ENCODE results near the gene SCAPER. TPM values are rescaled to one million over a fixed set of nuclear protein-coding genes. Genes with fewer than 3 reads are reported as not detected.

SCAPER gene
- total RNA-seq, 4 donors from 2014 or later = 29.9 to 86.6 (median 45.6) TPM

GRCh38 chr15:76353023-76353577, 552.0 kb downstream of the SCAPER start:
- Histone ChIP-seq H3K36me3 (no peaks in the 10 kb centered on the region), H3K27ac (no peak overlapping the region), H3K27me3 (no peaks in the 10 kb centered on the region), H3K9me3 (no peaks in the 10 kb centered on the region), H3K4me3 (no peak overlapping the region), H3K4me1 (no peaks in the 10 kb centered on the region)
- TF ChIP-seq POLR2A (IDR thresholded peaks at IDR 0.05) = no peak
- TF ChIP-seq CTCF (IDR thresholded peaks at IDR 0.05) = no peak
- DNase-seq = no peak

GRCh38 chr15:76349301-76350070, 555.7 kb downstream of the SCAPER start:
- no peak for TF ChIP-seq CTCF (IDR thresholded peaks at IDR 0.05)
- no peak for TF ChIP-seq POLR2A (IDR thresholded peaks at IDR 0.05)

GRCh38 chr15:76347482-76348055, 557.6 kb downstream of the SCAPER start:
- H3K9me3 ChIP-seq = peaks cover 0 to 6% (median 0%) of the 10 kb centered on the region in 4 donors
- peak overlapping the region in 3 of 4 donors; percentile 14 to 37 (median 35) for H3K27ac ChIP-seq
- TF ChIP-seq CTCF (IDR thresholded peaks at IDR 0.05) (no peak), POLR2A (IDR thresholded peaks at IDR 0.05) (no peak)
- peaks cover 0 to 34% of the 10 kb centered on the region in 2 donors for H3K27me3 ChIP-seq
- no peaks in the 10 kb centered on the region for H3K36me3 ChIP-seq
- DNase-seq = no peak
- H3K4me3 ChIP-seq = peak overlapping the region; percentile 26 to 57 (median 51)
- H3K4me1 ChIP-seq = peaks cover 0 to 27% (median 17%) of the 10 kb centered on the region in 4 donors

More at GRCh38 chr15:76349301-76350070, 555.7 kb downstream of the SCAPER start:
- Histone ChIP-seq H3K27me3 (peaks cover 0 to 18% of the 10 kb centered on the region in 2 donors), H3K4me3 (no peak overlapping the region), H3K36me3 (no peaks in the 10 kb centered on the region), H3K9me3 (no peaks in the 10 kb centered on the region), H3K27ac (no peak overlapping the region), H3K4me1 (peaks cover 0 to 18% (median 10%) of the 10 kb centered on the region in 4 donors)
- DNase-seq = no peak

- Histone ChIP-seq H3K9me3 (peaks cover 0 to 9% (median 0%) of the 10 kb centered on the region in 4 donors), H3K27me3 (peaks cover 0 to 41% of the 10 kb centered on the region in 2 donors), H3K27ac (peak overlapping the region; percentile 9 to 63 (median 36)), H3K36me3 (no peaks in the 10 kb centered on the region), H3K4me1 (peaks cover 0 to 34% (median 24%) of the 10 kb centered on the region in 4 donors), H3K4me3 (peak overlapping the region; percentile 26 to 57 (median 51))
- DNase-seq = no peak
- no peak for TF ChIP-seq POLR2A (IDR thresholded peaks at IDR 0.05)
- no peak for TF ChIP-seq CTCF (IDR thresholded peaks at IDR 0.05)
Measured at GRCh38 chr15:76346669-76347481, 558.3 kb downstream of the SCAPER start.

All from Peyer's patch (tissue), 4 donors.